ENCODE measurements around the gene HCRT. TPM values are rescaled to one million over a fixed set of nuclear protein-coding genes. Genes with fewer than 3 reads are reported as not detected.

Gene HCRT
- total RNA-seq, 2 experiments from 2014 or later: not detected

DNA sequence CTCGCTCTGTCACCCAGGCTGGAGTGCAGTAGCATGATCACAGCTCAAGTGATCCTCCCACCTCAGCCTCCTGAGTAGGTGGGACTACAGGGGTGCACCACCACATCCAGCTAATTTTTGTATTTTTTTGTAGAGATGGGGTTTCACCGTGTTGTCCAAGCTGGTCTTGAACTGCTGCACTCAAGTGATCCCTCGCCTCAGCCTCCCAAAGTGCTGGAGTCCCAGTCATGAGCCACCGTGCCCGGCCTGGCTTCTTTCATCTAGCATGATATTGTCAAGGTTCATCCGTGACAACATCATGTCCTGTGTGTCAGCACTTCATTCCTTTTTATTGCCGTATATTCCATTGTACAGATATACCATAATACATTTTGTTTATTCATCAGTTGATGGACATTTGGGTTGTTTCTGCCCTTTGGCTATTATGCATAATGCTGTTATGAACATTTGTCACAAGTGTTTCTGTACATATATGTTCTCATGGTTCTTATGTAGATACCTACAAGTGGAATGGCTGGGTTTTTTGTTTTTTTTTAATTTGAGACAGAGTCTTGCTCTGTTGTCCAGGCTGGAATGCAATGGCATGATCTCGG, 12.4 kb upstream of the HCRT start:
- Mint-ChIP-seq H3K36me3 (ENCODE audit: low read depth) (peaks cover 22% of the 10 kb centered on the region), H3K4me1 (peaks cover 15% of the 10 kb centered on the region), H3K4me3 (no peak overlapping the region), H3K27ac (peak overlapping the region; percentile 24), H3K9me3 (ENCODE audit: low read depth) (no peaks in the 10 kb centered on the region), H3K27me3 (no peaks in the 10 kb centered on the region)
- CTCF ChIA-PET: interaction anchor here (2.1 kb wide), 1 partner anchor 13 kb away, joined by 6 read pairs; the partner anchor contains the start of gene HCRT
- POLR2A ChIA-PET: no interaction called here
- ATAC-seq: no peak
- intact Hi-C loops (cut with DNase I, micrococcal nuclease): no loop called here
- no peak for DNase-seq

DNA sequence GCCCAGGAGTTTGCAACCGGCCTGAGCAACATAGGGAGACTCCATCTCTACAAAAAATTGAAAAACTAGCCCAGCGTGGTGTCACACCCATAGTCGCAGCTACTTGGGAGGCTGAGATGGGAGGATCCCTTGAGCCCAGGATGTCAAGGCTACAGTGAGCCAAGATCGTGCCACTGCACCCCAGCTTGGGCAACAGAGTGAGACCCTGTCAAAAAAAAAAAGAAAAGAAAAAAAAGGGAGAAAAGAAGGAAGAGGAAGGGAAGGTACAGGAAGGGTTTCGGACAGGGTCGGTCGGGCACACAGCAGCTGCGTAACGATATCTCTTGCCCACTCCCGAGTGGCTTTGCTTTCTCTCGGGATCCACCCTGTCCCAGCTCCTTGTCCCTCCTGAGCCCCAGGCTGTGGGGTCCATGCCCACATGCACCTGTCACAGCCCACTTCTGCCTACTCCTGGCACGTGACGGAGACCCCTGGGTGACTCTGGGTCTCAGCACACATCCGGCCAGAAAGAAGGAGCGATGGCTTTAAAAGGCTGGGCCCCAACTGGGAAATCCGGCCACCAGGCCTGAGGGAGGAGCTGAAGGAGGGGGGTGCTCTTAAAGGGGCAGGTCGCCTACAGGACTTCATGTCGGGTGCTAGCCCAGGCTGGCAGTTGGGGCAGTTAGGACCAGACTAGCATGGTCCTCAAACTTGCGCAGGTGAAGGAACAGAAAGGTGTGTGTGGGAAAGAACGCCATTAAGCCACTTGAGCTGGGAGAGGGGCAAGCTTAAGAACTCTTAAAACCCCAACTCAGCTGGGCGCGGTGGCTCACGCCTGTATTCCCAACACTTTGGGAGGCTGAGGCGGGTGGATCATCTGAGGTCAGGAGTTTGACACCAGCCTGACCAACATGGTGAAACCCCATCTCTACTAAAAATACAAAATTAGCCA, 9.0 kb upstream of the HCRT start, which contains the start of gene GHDC:
TSS of gene GHDC (minus strand) at position 526 of the 931 bp plus-strand sequence. CDS start 913 bp downstream, outside the sequence.
- H3K4me3 Mint-ChIP-seq: peak within 1 kb of the TSS; percentile 91
- peaks cover 15% of the 10 kb centered on the region for H3K4me1 Mint-ChIP-seq
- intact Hi-C loops (cut with DNase I, micrococcal nuclease): loop anchor here (1.0 kb wide), 2 partner anchors 10 to 39 kb away; no protein-coding TSS in a partner anchor
- peak; percentile 88 for DNase-seq
- H3K36me3 Mint-ChIP-seq (ENCODE audit: low read depth): peaks cover 3% of the 10 kb centered on the region
- H3K27me3 Mint-ChIP-seq: no peaks in the 10 kb centered on the region
- no peaks in the 10 kb centered on the region for H3K9me3 Mint-ChIP-seq (ENCODE audit: low read depth)
- ChIA-PET CTCF (interaction anchor here (0.6 to 3.5 kb wide), 19 partner anchors 8 to 384 kb away, joined by 3 to 17 read pairs (median 4); partner anchors contain the start of genes DNAJC7, HCRT, KCNH4 and NAGLU), POLR2A (interaction anchor here (0.5 to 1.4 kb wide), 6 partner anchors 10 to 195 kb away, joined by 3 to 11 read pairs (median 4); partner anchors contain the start of gene STAT3)
- H3K27ac Mint-ChIP-seq: peak within 1 kb of the TSS; percentile 94
- peak; percentile 98 for ATAC-seq

DNA sequence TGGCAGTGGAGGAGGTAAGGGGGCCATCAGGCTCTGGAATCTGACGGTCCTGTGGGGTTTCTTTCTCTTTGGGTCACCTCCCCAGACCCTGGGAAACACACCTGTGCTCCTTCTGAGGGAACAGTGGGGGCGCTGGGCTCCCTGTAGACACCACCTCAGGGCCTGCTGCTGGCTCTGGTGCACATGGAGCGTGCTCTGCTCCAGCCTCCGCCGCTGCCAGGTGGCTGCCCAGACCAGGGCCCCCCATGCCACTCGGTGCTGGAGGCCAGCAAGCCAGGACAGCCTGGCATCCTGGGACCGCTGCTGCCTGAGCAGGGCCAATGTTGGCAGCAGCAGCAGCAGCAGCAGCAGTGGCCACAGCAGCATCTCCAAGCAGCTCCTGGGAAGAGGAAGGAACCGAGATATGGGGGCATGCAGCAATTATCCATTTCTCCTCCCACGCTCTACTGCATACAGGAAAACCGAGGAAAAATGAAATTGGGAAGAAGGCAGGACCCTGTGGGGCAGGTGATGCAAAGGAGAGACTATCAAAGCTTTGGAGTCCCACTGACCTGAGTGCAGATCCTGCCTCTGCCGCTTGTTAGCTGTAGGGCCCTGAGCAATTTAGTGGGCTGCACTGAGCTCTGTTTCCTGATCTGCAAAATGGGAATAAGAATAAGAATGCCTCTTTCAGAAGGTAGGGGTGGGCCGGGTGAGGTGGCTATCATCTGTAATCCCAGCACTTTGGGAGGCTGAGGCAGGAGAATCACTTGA, 8.1 kb upstream of the HCRT start:
- no peaks in the 10 kb centered on the region for H3K9me3 Mint-ChIP-seq (ENCODE audit: low read depth)
- DNase-seq (no peak), ATAC-seq (no peak)
- peaks cover 15% of the 10 kb centered on the region for H3K4me1 Mint-ChIP-seq
- no peaks in the 10 kb centered on the region for H3K27me3 Mint-ChIP-seq
- H3K4me3 Mint-ChIP-seq: peak overlapping the region; percentile 91
- no peaks in the 10 kb centered on the region for H3K36me3 Mint-ChIP-seq (ENCODE audit: low read depth)
- H3K27ac Mint-ChIP-seq: peak overlapping the region; percentile 94
- ChIA-PET POLR2A (interaction anchor here (1.4 kb wide), 2 partner anchors 9 to 196 kb away, joined by 3 to 11 read pairs; partner anchors contain the start of gene STAT3), CTCF (interaction anchor here (0.6 to 3.5 kb wide), 11 partner anchors 9 to 373 kb away, joined by 3 to 17 read pairs (median 4); partner anchors contain the start of genes HCRT, KCNH4 and NKIRAS2)
- intact Hi-C loops (cut with DNase I, micrococcal nuclease): no loop called here

DNA sequence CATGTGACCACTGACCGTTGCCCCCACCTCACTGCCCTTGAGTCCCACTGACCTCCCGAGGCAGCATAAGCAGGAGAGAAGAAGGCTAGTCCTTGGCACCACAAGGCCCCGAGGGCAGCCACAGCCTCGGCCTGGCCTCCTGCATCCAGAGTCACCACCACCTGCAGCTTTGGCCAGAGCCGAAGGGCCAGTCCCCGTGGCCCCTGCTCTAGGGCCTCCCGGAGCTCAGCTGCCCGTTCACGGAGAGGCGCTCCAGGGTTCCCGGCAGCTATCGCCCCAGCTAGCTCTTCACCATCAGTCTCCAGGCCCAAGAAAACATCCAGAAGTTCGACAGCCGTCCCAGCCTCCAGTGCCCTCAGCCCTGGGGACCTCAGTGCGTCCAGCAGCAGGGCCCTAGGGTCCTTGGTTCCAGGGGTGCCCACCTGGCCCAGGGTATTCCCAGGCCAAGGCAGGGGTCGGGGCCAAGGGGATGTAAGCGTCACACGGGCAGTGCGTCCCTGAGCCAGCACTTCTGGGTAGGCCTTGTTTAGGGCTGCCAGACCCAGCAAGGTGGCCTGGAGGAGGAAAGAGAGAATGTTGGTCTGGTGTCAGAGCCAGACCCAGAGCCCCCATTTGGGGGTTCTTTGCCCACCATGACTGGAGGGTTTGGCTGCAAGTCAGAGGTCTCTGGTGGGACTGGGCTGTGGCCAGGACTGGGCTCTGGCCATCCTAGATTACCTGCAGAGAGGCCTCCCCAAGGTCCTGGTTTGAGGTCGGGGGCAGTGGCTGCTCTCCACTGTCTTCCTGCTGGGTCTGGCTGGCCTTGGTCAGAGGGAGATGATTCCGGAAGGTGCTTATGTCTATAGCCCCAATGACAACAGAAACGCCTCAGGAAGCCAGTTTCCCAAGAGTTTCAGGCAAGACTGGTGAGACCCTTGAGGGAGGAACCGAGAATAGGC, 7.2 kb upstream of the HCRT start:
- ChIA-PET CTCF (interaction anchor here (0.6 kb wide), 1 partner anchor 109 kb away, joined by 3 read pairs; no protein-coding TSS in a partner anchor), POLR2A (interaction anchor here (0.7 kb wide), 1 partner anchor 56 kb away, joined by 3 read pairs; no protein-coding TSS in a partner anchor)
- DNase-seq (no peak), ATAC-seq (no peak)
- H3K4me1 Mint-ChIP-seq: peaks cover 15% of the 10 kb centered on the region
- H3K4me3 Mint-ChIP-seq: no peak overlapping the region
- H3K27me3 Mint-ChIP-seq: no peaks in the 10 kb centered on the region
- H3K36me3 Mint-ChIP-seq (ENCODE audit: low read depth): no peaks in the 10 kb centered on the region
- intact Hi-C loops (cut with DNase I, micrococcal nuclease): no loop called here
- H3K9me3 Mint-ChIP-seq (ENCODE audit: low read depth): no peaks in the 10 kb centered on the region
- H3K27ac Mint-ChIP-seq: peak overlapping the region; percentile 70

DNA sequence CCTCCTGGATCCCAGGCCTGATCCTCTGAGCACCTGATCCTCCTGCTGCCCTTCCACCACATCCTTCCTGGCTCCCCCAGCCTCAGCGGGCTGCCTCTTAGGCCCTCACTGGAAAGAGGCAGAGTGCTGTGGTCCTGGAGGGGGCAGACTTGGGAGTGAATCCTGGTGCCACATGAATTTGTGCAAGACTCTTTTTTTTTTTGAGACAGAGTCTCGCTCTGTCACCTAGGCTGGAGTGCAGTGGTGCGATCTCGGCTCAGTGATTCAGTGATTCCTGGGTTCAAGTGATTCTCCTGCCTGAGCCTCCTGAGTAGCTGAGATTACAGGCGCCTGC, 6.0 kb upstream of the HCRT start:
- intact Hi-C loops (cut with DNase I, micrococcal nuclease): no loop called here
- ATAC-seq: no peak
- POLR2A ChIA-PET: no interaction called here

DNA sequence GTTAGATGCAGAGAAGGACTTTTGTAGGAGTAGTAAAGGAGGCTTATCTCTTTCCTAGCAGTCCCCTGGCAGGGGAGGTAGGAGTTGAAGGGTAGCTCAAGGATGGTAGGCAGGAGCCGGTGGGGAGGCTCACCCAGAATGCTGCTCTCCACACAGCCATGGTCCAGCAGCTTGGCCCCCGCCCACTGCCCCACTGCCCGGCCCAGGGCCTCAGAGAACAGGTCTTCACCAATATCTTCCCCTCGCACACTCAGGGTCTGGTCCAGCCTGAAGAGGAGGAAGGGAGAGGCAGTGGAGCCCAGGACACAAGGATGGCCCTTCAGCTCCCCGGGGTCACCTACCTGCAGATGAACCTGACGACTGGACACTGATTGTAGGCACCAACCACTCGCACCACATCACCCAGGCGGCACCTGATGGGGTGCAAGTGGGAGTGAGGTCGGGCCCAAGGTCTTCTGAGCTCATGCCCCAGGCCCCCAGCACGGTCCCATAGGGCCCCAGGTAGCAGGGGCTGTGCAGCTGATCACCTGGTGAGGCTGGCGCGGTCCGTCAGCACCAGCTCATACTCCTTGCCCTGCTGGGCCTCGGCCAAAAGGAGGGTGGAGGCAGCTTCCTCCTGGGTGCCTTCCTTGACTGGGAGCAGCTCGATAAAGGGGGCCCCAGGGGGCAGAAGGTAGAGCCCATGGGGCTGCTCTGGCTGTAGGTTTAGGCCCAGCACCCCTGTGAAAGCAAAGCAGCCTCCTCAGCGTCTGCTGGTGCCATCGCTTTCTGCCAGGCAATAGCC, 5.4 kb upstream of the HCRT start:
- CTCF ChIA-PET: interaction anchor here (0.6 to 0.7 kb wide), 2 partner anchors 199 to 388 kb away, joined by 3 read pairs; no protein-coding TSS in a partner anchor

More for the DNA sequence above, 6.0 kb upstream of the HCRT start:
- H3K9me3 Mint-ChIP-seq (ENCODE audit: low read depth): no peaks in the 10 kb centered on the region
- no peak for DNase-seq
- H3K4me1 Mint-ChIP-seq: peaks cover 15% of the 10 kb centered on the region
- no peaks in the 10 kb centered on the region for H3K36me3 Mint-ChIP-seq (ENCODE audit: low read depth)
- no peaks in the 10 kb centered on the region for H3K27me3 Mint-ChIP-seq
- no peak overlapping the region for H3K4me3 Mint-ChIP-seq
- no peak overlapping the region for H3K27ac Mint-ChIP-seq
- CTCF ChIA-PET: interaction anchor here (0.7 kb wide), 1 partner anchor 31 kb away, joined by 5 read pairs; no protein-coding TSS in a partner anchor

DNA sequence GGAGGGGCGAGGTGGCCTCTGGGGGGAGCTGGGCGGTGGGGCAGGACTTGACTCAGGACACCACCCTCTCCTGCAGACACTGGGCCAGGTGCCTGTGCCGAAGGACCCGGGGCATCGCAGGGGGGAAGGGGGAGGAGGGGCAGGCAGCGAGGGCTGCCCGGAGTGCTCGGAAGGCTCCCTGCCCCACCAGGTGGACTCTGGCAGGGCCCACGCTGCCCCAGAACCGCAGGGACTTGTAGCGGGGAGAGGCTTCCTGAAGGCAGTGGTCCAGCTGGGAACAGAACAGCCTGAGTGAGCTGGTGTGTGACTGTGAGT, 4.4 kb upstream of the HCRT start:
- intact Hi-C loops (cut with DNase I, micrococcal nuclease): no loop called here
- H3K4me1 Mint-ChIP-seq: peaks cover 20% of the 10 kb centered on the region
- H3K4me3 Mint-ChIP-seq: no peak overlapping the region
- no peaks in the 10 kb centered on the region for H3K27me3 Mint-ChIP-seq
- POLR2A ChIA-PET: no interaction called here
- ATAC-seq (no peak), DNase-seq (no peak)
- H3K27ac Mint-ChIP-seq: no peak overlapping the region
- CTCF ChIA-PET: interaction anchor here (0.7 kb wide), 1 partner anchor 200 kb away, joined by 3 read pairs; no protein-coding TSS in a partner anchor
- no peaks in the 10 kb centered on the region for H3K9me3 Mint-ChIP-seq (ENCODE audit: low read depth)
- H3K36me3 Mint-ChIP-seq (ENCODE audit: low read depth): no peaks in the 10 kb centered on the region

More for the DNA sequence above, 5.4 kb upstream of the HCRT start:
- POLR2A ChIA-PET: no interaction called here
- H3K27ac Mint-ChIP-seq: no peak overlapping the region
- ATAC-seq (no peak), DNase-seq (no peak)
- no peaks in the 10 kb centered on the region for H3K9me3 Mint-ChIP-seq (ENCODE audit: low read depth)
- H3K27me3 Mint-ChIP-seq: no peaks in the 10 kb centered on the region
- no peak overlapping the region for H3K4me3 Mint-ChIP-seq
- intact Hi-C loops (cut with DNase I, micrococcal nuclease): no loop called here
- H3K4me1 Mint-ChIP-seq: peaks cover 15% of the 10 kb centered on the region
- no peaks in the 10 kb centered on the region for H3K36me3 Mint-ChIP-seq (ENCODE audit: low read depth)

DNA sequence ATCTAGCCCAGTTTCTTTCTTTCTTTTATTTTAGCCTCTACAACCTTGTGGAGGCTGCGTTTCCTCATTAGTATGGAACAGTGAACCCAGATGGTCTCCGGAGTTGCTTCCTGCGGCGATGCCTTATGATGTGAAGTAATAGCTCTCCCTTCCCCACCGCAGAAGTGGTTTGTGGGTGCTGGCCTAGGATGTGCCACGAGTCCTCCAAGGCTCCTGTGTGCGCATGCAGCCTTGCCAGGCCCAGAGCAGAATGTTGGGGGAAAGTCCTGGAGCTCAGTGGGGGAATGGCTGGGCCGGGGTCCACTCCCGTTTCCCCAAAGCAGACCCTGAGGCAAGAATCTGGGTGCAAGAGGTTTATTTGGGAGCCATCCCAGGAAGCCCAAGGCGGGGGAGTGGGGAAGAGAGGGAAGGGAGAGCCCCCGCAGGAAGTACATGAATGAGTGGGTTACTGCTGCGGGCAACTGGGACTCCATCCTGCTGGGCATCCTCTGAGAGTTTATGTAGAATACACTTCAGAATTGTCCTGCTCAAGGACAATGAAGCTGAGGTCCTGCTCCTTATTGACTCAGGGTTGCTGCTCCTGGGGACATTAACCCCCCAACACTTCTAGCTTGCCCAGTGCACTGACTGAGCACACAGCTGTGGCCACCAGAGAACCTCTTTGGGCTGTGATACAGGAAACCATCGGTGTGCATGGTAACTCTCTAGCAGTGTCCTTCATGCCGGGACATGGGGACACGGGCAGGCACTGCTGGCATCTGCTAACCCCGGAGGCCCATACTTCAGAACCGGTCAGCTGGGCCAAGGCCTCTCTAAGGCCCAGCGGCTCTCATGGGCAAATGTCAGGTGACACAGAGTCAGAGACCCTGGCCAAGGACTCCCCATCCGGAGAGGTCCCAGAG, 3.7 kb upstream of the HCRT start:
- POLR2A ChIA-PET: interaction anchor here (0.6 kb wide), 1 partner anchor 497 kb away, joined by 5 read pairs; no protein-coding TSS in a partner anchor

DNA sequence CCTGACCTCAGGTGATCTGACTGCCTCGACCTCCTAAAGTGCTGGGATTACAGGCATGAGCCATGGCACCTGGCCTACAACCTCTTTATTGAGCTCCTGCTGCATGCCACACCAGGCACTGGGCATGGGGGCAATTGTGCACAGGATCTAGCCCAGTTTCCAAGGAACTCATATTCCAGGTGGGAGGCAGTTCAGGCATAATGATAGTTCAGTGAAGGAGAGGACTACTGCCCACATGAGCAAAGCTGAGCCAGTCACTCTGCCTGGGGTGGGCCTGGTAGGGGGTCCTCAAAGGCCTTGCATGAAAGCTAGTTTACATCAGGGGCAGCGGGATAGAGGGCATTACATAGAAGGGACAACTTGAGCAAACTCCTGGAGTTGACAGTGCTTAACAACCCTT, 2.6 kb upstream of the HCRT start:
- POLR2A ChIA-PET: no interaction called here

More for the DNA sequence above, 3.7 kb upstream of the HCRT start:
- H3K27ac Mint-ChIP-seq: no peak overlapping the region
- no peaks in the 10 kb centered on the region for H3K27me3 Mint-ChIP-seq
- H3K4me3 Mint-ChIP-seq: no peak overlapping the region
- ATAC-seq (no peak), DNase-seq (no peak)
- intact Hi-C loops (cut with DNase I, micrococcal nuclease): no loop called here
- no peaks in the 10 kb centered on the region for H3K36me3 Mint-ChIP-seq (ENCODE audit: low read depth)
- H3K4me1 Mint-ChIP-seq: peaks cover 21% of the 10 kb centered on the region
- CTCF ChIA-PET: interaction anchor here (0.6 kb wide), 2 partner anchors 10 to 628 kb away, joined by 3 read pairs; no protein-coding TSS in a partner anchor
- H3K9me3 Mint-ChIP-seq (ENCODE audit: low read depth): no peaks in the 10 kb centered on the region

More for the DNA sequence above, 2.6 kb upstream of the HCRT start:
- no peak for ATAC-seq
- Mint-ChIP-seq H3K27ac (no peak overlapping the region), H3K9me3 (ENCODE audit: low read depth) (no peaks in the 10 kb centered on the region), H3K36me3 (ENCODE audit: low read depth) (no peaks in the 10 kb centered on the region), H3K27me3 (no peaks in the 10 kb centered on the region), H3K4me3 (no peak overlapping the region), H3K4me1 (peaks cover 21% of the 10 kb centered on the region)
- no peak for DNase-seq
- CTCF ChIA-PET: interaction anchor here (0.5 to 1.6 kb wide), 5 partner anchors 11 to 460 kb away, joined by 3 to 4 read pairs (median 4); no protein-coding TSS in a partner anchor
- intact Hi-C loops (cut with DNase I, micrococcal nuclease): no loop called here

All from activated CD4-positive, alpha-beta T cell treated with anti-CD3 and anti-CD28 coated beads for 36 hours (primary cell).